ENCODE results near the gene ADGRD1.

The ADGRD1 gene

GRCh38 chr12:131091976-131092691 is 138.4 kb downstream of the ADGRD1 start:
- Histone ChIP-seq H3K36me3 (ENCODE audit: control insufficient read depth in 1 of 2, insufficient read depth in 2 of 2, low read depth in 1 of 2, low read length in 2 of 2) (no peaks in the 10 kb centered on the region), H3K4me1 (ENCODE audit: control insufficient read depth, insufficient read depth, low read depth, low read length) (peaks cover 6% of the 10 kb centered on the region), H3K4ac (ENCODE audit: low read depth in 1 of 2, low read length in 2 of 2) (no peak overlapping the region), H4K8ac (ENCODE audit: low read length) (peak overlapping the region; percentile 51), H3K4me2 (ENCODE audit: low read length, poor library complexity, severe bottlenecking) (no peak overlapping the region), H2BK5ac (ENCODE audit: low read depth, low read length, poor library complexity, severe bottlenecking) (no peak overlapping the region), H3K18ac (ENCODE audit: low read depth in 1 of 2, low read length in 2 of 2) (no peak overlapping the region), H3K27ac (ENCODE audit: low read length, poor library complexity, severe bottlenecking) (no peak overlapping the region), H3K4me3 (ENCODE audit: insufficient read depth in 1 of 2, low read depth in 1 of 2, low read length in 2 of 2) (no peak overlapping the region), H2AFZ (ENCODE audit: low read depth, low read length) (no peak overlapping the region), H3K23ac (ENCODE audit: low read length in 2 of 2) (no peak overlapping the region), H3K27me3 (ENCODE audit: control insufficient read depth in 1 of 2, insufficient read depth in 1 of 2, low read length in 2 of 2) (peaks cover 0 to 9% of the 10 kb centered on the region in 2 experiments), H3K79me1 (replicated peaks; ENCODE audit: low read length, poor library complexity, severe bottlenecking) (no peaks in the 10 kb centered on the region), H3K9me3 (ENCODE audit: control insufficient read depth, low read length) (no peaks in the 10 kb centered on the region), H3K14ac (ENCODE audit: low read length in 2 of 2) (no peak overlapping the region), H4K91ac (ENCODE audit: low read length) (no peak overlapping the region), H2BK12ac (ENCODE audit: low read length in 2 of 2) (no peak overlapping the region), H2BK120ac (ENCODE audit: low read depth, low read length) (no peak overlapping the region), H3K9ac (ENCODE audit: low read length) (no peak overlapping the region), H2BK15ac (ENCODE audit: low read depth, poor library complexity, severe bottlenecking) (no peak overlapping the region), H2AK5ac (ENCODE audit: low read length, severe bottlenecking) (no peak overlapping the region)
- WGBS: 78% methylated on average over 18 of the region's 18 CpGs
- DNase-seq: no peak

GRCh38 chr12:131092901-131093603 is 139.3 kb downstream of the ADGRD1 start:
- Histone ChIP-seq H3K27me3 (ENCODE audit: control insufficient read depth in 1 of 2, insufficient read depth in 1 of 2, low read length in 2 of 2) (peaks cover 0 to 12% of the 10 kb centered on the region in 2 experiments), H3K4ac (ENCODE audit: low read depth in 1 of 2, low read length in 2 of 2) (no peak overlapping the region), H2BK15ac (ENCODE audit: low read depth, poor library complexity, severe bottlenecking) (no peak overlapping the region), H2AFZ (ENCODE audit: low read depth, low read length) (no peak overlapping the region), H2AK5ac (ENCODE audit: low read length, severe bottlenecking) (no peak overlapping the region), H3K4me1 (ENCODE audit: control insufficient read depth, insufficient read depth, low read depth, low read length) (peaks cover 6% of the 10 kb centered on the region), H3K9ac (ENCODE audit: low read length) (no peak overlapping the region), H3K4me2 (ENCODE audit: low read length, poor library complexity, severe bottlenecking) (no peak overlapping the region), H3K79me1 (replicated peaks; ENCODE audit: low read length, poor library complexity, severe bottlenecking) (no peaks in the 10 kb centered on the region), H4K8ac (ENCODE audit: low read length) (no peak overlapping the region), H3K27ac (ENCODE audit: low read length, poor library complexity, severe bottlenecking) (no peak overlapping the region), H3K4me3 (ENCODE audit: insufficient read depth in 1 of 2, low read depth in 1 of 2, low read length in 2 of 2) (peak overlapping the region in 1 of 2 experiments; percentile 21), H3K14ac (ENCODE audit: low read length in 2 of 2) (no peak overlapping the region), H2BK12ac (ENCODE audit: low read length in 2 of 2) (no peak overlapping the region), H3K9me3 (ENCODE audit: control insufficient read depth, low read length) (no peaks in the 10 kb centered on the region), H2BK120ac (ENCODE audit: low read depth, low read length) (no peak overlapping the region), H4K91ac (ENCODE audit: low read length) (no peak overlapping the region), H3K18ac (ENCODE audit: low read depth in 1 of 2, low read length in 2 of 2) (no peak overlapping the region), H2BK5ac (ENCODE audit: low read depth, low read length, poor library complexity, severe bottlenecking) (no peak overlapping the region), H3K36me3 (ENCODE audit: control insufficient read depth in 1 of 2, insufficient read depth in 2 of 2, low read depth in 1 of 2, low read length in 2 of 2) (no peaks in the 10 kb centered on the region), H3K23ac (ENCODE audit: low read length in 2 of 2) (no peak overlapping the region)
- 81% methylated on average over 20 of the region's 21 CpGs for WGBS
- DNase-seq: no peak

GRCh38 chr12:131093604-131093955 is 139.9 kb downstream of the ADGRD1 start:
- H3K27ac ChIP-seq (ENCODE audit: low read length, poor library complexity, severe bottlenecking): no peak overlapping the region
- H2BK120ac ChIP-seq (ENCODE audit: low read depth, low read length): no peak overlapping the region
- no peak overlapping the region for H3K18ac ChIP-seq (ENCODE audit: low read depth in 1 of 2, low read length in 2 of 2)
- no peak overlapping the region for H2AK5ac ChIP-seq (ENCODE audit: low read length, severe bottlenecking)
- H3K4me2 ChIP-seq (ENCODE audit: low read length, poor library complexity, severe bottlenecking): no peak overlapping the region
- H3K4me1 ChIP-seq (ENCODE audit: control insufficient read depth, insufficient read depth, low read depth, low read length): peaks cover 4% of the 10 kb centered on the region
- no peak overlapping the region for H3K23ac ChIP-seq (ENCODE audit: low read length in 2 of 2)
- no peaks in the 10 kb centered on the region for H3K79me1 ChIP-seq (replicated peaks; ENCODE audit: low read length, poor library complexity, severe bottlenecking)
- peaks cover 0 to 12% of the 10 kb centered on the region in 2 experiments for H3K27me3 ChIP-seq (ENCODE audit: control insufficient read depth in 1 of 2, insufficient read depth in 1 of 2, low read length in 2 of 2)
- H2BK15ac ChIP-seq (ENCODE audit: low read depth, poor library complexity, severe bottlenecking): no peak overlapping the region
- no peak overlapping the region for H3K9ac ChIP-seq (ENCODE audit: low read length)
- no peak overlapping the region for H3K4ac ChIP-seq (ENCODE audit: low read depth in 1 of 2, low read length in 2 of 2)
- H3K4me3 ChIP-seq (ENCODE audit: insufficient read depth in 1 of 2, low read depth in 1 of 2, low read length in 2 of 2): peak overlapping the region in 1 of 2 experiments; percentile 21
- H2AFZ ChIP-seq (ENCODE audit: low read depth, low read length): no peak overlapping the region
- H3K9me3 ChIP-seq (ENCODE audit: control insufficient read depth, low read length): no peaks in the 10 kb centered on the region
- DNase-seq: no peak
- no peak overlapping the region for H3K14ac ChIP-seq (ENCODE audit: low read length in 2 of 2)
- no peak overlapping the region for H4K8ac ChIP-seq (ENCODE audit: low read length)
- H4K91ac ChIP-seq (ENCODE audit: low read length): no peak overlapping the region
- H2BK12ac ChIP-seq (ENCODE audit: low read length in 2 of 2): no peak overlapping the region
- 89% methylated on average over 4 of the region's 5 CpGs for WGBS
- no peaks in the 10 kb centered on the region for H3K36me3 ChIP-seq (ENCODE audit: control insufficient read depth in 1 of 2, insufficient read depth in 2 of 2, low read depth in 1 of 2, low read length in 2 of 2)
- no peak overlapping the region for H2BK5ac ChIP-seq (ENCODE audit: low read depth, low read length, poor library complexity, severe bottlenecking)

GRCh38 chr12:131093971-131094830 is 140.5 kb downstream of the ADGRD1 start:
- Histone ChIP-seq H4K91ac (ENCODE audit: low read length) (no peak overlapping the region), H4K8ac (ENCODE audit: low read length) (no peak overlapping the region), H3K79me1 (replicated peaks; ENCODE audit: low read length, poor library complexity, severe bottlenecking) (no peaks in the 10 kb centered on the region), H3K9ac (ENCODE audit: low read length) (no peak overlapping the region), H2BK120ac (ENCODE audit: low read depth, low read length) (no peak overlapping the region), H3K4ac (ENCODE audit: low read depth in 1 of 2, low read length in 2 of 2) (no peak overlapping the region), H3K36me3 (ENCODE audit: control insufficient read depth in 1 of 2, insufficient read depth in 2 of 2, low read depth in 1 of 2, low read length in 2 of 2) (no peaks in the 10 kb centered on the region), H3K14ac (ENCODE audit: low read length in 2 of 2) (no peak overlapping the region), H3K4me3 (ENCODE audit: insufficient read depth in 1 of 2, low read depth in 1 of 2, low read length in 2 of 2) (no peak overlapping the region), H2AFZ (ENCODE audit: low read depth, low read length) (no peak overlapping the region), H3K4me2 (ENCODE audit: low read length, poor library complexity, severe bottlenecking) (no peak overlapping the region), H3K18ac (ENCODE audit: low read depth in 1 of 2, low read length in 2 of 2) (no peak overlapping the region), H3K4me1 (ENCODE audit: control insufficient read depth, insufficient read depth, low read depth, low read length) (peaks cover 4% of the 10 kb centered on the region), H3K27me3 (ENCODE audit: control insufficient read depth in 1 of 2, insufficient read depth in 1 of 2, low read length in 2 of 2) (peaks cover 0 to 12% of the 10 kb centered on the region in 2 experiments), H2BK12ac (ENCODE audit: low read length in 2 of 2) (no peak overlapping the region), H3K9me3 (ENCODE audit: control insufficient read depth, low read length) (no peaks in the 10 kb centered on the region), H3K27ac (ENCODE audit: low read length, poor library complexity, severe bottlenecking) (no peak overlapping the region), H2BK5ac (ENCODE audit: low read depth, low read length, poor library complexity, severe bottlenecking) (no peak overlapping the region), H2BK15ac (ENCODE audit: low read depth, poor library complexity, severe bottlenecking) (no peak overlapping the region), H2AK5ac (ENCODE audit: low read length, severe bottlenecking) (no peak overlapping the region), H3K23ac (ENCODE audit: low read length in 2 of 2) (no peak overlapping the region)
- WGBS: 90% methylated on average over 7 of the region's 11 CpGs
- no peak for DNase-seq
